OCI-LY3 (cell line): ENCODE data around the gene BCAR1.

Experiments
- H2AFZ ChIP-seq: fragments of 200-600, 300-600 bp; shearing (Covaris generic); 2 replicates; pipeline ENCODE4 v1.6.0; 2014; ENCODE audit warnings: antibody characterized with exemption, low read depth, low read length
- H3K27ac ChIP-seq: fragments of 200-600, 300-600 bp; sonication (generic); 2 replicates; pipeline ENCODE4 v1.5.1; 2014; ENCODE audit warnings: mild to moderate bottlenecking, low read length, moderate library complexity, mixed read lengths
- H3K27me3 ChIP-seq: fragments of 200-600, 300-600 bp; sonication (generic); 2 replicates; pipeline ENCODE4 v1.6.1; 2014; ENCODE audit warnings: low read depth, low read length, mixed read lengths
- H3K36me3 ChIP-seq: fragments of 200-600, 300-600 bp; sonication (generic); replicated peaks from 2 replicates; pipeline ENCODE3; 2014; ENCODE audit warnings: low read depth, low read length, mixed read lengths
- H3K4me1 ChIP-seq: fragments of 300-600, 200-600 bp; sonication (generic); 2 replicates; pipeline ENCODE4 v1.6.1; 2014; ENCODE audit warnings: low read length, mixed read lengths
- H3K4me2 ChIP-seq: fragments of 200-600, 300-600 bp; sonication (generic); 2 replicates; pipeline ENCODE4 v1.6.1; 2014; ENCODE audit warnings: low read length, mixed read lengths
- H3K4me3 ChIP-seq: fragments of 300-600, 200-600 bp; sonication (generic); 2 replicates; pipeline ENCODE4 v1.5.1; 2014; ENCODE audit warnings: antibody characterized with exemption, mild to moderate bottlenecking, low read length, moderate library complexity
- H3K79me2 ChIP-seq: fragments of 300-600, 200-600 bp; shearing (Covaris generic); 2 replicates; pipeline ENCODE4 v1.6.1; 2014; ENCODE audit warnings: mild to moderate bottlenecking, low read length, mixed read lengths
- H3K9ac ChIP-seq: fragments of 300-600, 200-600 bp; shearing (Covaris generic); 2 replicates; pipeline ENCODE4 v1.6.0; 2014; ENCODE audit warnings: mild to moderate bottlenecking, low read length, moderate library complexity
- H3K9me3 ChIP-seq: fragments of 200-600, 300-600 bp; shearing (Covaris generic); 2 replicates; pipeline ENCODE4 v1.6.1; 2014; ENCODE audit warnings: low read length, mixed read lengths; ENCODE audit not compliant: insufficient read depth
- H4K20me1 ChIP-seq: fragments of 200-600, 300-600 bp; sonication (generic); 2 replicates; pipeline ENCODE4 v1.6.1; 2016; ENCODE audit warnings: low read length, mixed read lengths; ENCODE audit not compliant: insufficient read depth
- EZH2phosphoT487 ChIP-seq: fragments of 200-600 bp; shearing (Covaris generic); IDR thresholded peaks from 2 replicates; pipeline ENCODE4 v1.6.1; 2018; ENCODE audit warnings: antibody characterized with exemption, mixed run types, low read depth
- TF ChIP-seq, protein P1 (sequence below): fragments of 200-600, 300-600 bp; sonication (generic); IDR thresholded peaks from 2 replicates; pipeline ENCODE4 v1.5.1; 2014; ENCODE audit warnings: antibody characterized with exemption, low read length, low read depth

BCAR1 gene

DNA sequence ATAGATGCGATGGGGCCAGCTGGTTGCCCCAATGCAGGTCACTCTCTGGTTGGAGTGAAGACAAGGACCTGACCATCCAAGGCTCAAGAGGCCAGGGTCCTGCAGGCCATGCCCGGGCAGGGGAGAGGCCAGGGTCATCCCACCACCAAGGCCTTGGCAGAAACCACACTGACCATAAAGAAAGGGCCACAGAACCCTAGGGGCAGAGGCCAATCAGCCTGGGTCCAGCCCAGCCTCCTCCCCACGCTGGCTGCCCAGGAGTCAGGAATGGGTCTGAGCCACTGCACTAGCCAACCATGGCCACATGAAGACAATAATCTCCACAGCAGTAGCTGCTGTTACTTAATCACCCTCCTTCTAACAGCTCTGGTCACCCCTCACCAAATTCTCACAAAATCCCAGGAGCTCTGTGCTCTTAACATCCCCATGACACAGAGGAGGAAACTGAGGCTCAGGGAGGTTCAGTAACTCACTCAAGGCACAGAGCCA is 10.2 kb upstream of the BCAR1 start:
- Histone ChIP-seq H3K27me3 (peaks cover 20% of the 10 kb centered on the region; the same call in 1 of the 2 replicates), H3K4me3 (no peak overlapping the region), H4K20me1 (peaks cover 23% of the 10 kb centered on the region), H2AFZ (no peak overlapping the region), H3K9me3 (no peaks in the 10 kb centered on the region), H3K79me2 (no peaks in the 10 kb centered on the region), H3K27ac (no peak overlapping the region), H3K4me2 (no peak overlapping the region), H3K9ac (no peak overlapping the region), H3K36me3 (no peaks in the 10 kb centered on the region), H3K4me1 (peaks cover 15% of the 10 kb centered on the region; the same call in 1 of the 2 replicates)
- TF ChIP-seq, protein P1, sequence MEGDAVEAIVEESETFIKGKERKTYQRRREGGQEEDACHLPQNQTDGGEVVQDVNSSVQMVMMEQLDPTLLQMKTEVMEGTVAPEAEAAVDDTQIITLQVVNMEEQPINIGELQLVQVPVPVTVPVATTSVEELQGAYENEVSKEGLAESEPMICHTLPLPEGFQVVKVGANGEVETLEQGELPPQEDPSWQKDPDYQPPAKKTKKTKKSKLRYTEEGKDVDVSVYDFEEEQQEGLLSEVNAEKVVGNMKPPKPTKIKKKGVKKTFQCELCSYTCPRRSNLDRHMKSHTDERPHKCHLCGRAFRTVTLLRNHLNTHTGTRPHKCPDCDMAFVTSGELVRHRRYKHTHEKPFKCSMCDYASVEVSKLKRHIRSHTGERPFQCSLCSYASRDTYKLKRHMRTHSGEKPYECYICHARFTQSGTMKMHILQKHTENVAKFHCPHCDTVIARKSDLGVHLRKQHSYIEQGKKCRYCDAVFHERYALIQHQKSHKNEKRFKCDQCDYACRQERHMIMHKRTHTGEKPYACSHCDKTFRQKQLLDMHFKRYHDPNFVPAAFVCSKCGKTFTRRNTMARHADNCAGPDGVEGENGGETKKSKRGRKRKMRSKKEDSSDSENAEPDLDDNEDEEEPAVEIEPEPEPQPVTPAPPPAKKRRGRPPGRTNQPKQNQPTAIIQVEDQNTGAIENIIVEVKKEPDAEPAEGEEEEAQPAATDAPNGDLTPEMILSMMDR, result no peak
- no peak for TF ChIP-seq EZH2phosphoT487

DNA sequence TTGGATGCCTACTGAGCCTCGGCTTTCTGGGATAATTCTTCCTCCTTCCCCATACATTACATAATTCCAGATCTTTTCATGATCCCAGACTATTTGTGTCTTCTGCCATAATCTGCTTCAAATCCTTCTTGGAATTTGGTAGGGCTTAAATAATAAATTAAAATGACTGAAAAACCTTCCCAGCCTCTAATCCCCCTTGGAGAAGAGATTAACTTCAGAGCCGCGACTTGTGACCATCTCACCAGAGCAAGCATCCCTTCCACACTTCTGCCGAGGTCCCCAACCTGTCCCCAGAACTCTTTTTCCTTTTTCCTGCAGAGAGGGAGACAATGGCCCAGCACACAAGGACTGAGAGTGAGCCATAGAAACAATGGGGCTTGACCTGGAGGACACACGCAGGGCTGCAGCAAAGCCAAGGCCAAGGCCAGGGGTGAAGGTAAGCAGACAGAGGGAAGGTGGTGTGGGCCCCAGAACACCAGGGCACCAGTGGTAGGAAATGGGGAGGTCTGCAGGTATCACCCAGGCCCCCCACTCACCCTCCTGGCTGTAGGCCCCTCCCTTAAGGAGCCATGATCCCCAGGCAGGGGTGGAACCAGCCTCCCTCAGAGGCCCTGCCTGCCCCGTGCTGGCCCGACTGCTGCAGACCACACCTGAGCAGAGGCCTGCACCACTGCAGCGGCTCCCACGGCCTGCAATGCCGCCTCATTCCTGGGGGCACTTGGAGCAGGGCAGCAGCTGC is 9.6 kb upstream of the BCAR1 start:
- H2AFZ ChIP-seq, result no peak overlapping the region
- H3K9ac ChIP-seq, result no peak overlapping the region
- H3K27me3 ChIP-seq, result peaks cover 18% of the 10 kb centered on the region; the same call in 1 of the 2 replicates
- no peaks in the 10 kb centered on the region for H3K79me2 ChIP-seq
- H3K4me2 ChIP-seq, result no peak overlapping the region
- H4K20me1 ChIP-seq, result peaks cover 24% of the 10 kb centered on the region
- H3K4me1 ChIP-seq, result peaks cover 10% of the 10 kb centered on the region; the same call in 1 of the 2 replicates
- no peaks in the 10 kb centered on the region for H3K9me3 ChIP-seq
- no peaks in the 10 kb centered on the region for H3K36me3 ChIP-seq
- TF ChIP-seq, protein P1, result no peak
- no peak for TF ChIP-seq EZH2phosphoT487
- H3K4me3 ChIP-seq, result no peak overlapping the region
- no peak overlapping the region for H3K27ac ChIP-seq

GRCh38 chr16:75258807-75259141 is 7.3 kb upstream of the BCAR1 start:
- Histone ChIP-seq H3K9ac (no peak overlapping the region), H3K9me3 (no peaks in the 10 kb centered on the region), H3K36me3 (no peaks in the 10 kb centered on the region), H3K4me2 (no peak overlapping the region), H3K4me3 (no peak overlapping the region), H4K20me1 (peaks cover 34% of the 10 kb centered on the region), H3K27ac (no peak overlapping the region), H2AFZ (no peak overlapping the region), H3K27me3 (peaks cover 14% of the 10 kb centered on the region; the same call in 1 of the 2 replicates), H3K4me1 (peaks cover 5% of the 10 kb centered on the region; the same call in 1 of the 2 replicates), H3K79me2 (no peaks in the 10 kb centered on the region)
- TF ChIP-seq EZH2phosphoT487, result no peak
- TF ChIP-seq, protein P1, result no peak

DNA sequence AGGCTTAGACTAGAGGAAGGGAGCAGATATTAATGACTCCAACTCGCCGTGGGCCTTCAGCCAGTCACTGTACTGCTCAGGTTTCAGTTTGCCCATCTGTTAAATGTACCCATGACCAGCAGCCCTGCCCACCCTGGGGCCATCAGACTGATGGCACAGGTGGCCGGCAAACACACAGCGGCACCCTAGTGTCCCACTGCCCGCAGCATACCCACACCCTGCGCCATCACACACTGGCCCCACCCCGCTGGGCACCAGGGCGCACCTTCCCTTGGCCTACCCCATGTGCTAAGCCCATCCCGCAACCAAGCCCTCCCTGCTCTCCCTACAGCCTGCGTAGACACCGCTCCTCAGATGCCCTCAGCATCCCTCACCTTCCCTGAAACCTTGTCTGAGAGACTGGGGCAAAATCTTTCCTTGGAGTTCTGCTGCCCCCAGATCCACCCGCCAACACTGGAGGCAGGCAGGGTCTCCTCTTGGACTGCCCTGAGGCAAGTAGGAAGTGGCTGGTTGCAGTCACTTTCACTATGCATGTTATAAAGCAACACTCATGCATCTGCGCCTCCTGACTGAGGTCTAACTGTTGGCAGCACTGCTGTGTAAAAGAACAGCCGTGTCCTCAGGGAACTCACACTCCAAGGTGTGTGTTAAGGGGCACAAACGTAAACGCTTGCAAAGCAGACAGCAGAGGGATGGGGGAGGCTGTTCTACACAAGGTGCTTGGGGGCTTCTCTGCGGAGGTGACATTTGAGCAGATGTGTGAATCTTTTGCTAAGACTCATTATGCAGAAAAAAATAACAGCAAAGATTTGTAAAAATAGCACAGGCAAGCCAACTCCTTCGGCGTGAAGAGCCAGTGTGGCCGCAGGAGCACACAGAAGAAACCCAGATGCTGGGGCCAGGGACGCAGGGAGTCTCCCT is 6.7 kb upstream of the BCAR1 start:
- no peak overlapping the region for H3K9ac ChIP-seq
- H3K4me2 ChIP-seq, result no peak overlapping the region
- no peaks in the 10 kb centered on the region for H3K79me2 ChIP-seq
- H3K27me3 ChIP-seq, result peaks cover 13% of the 10 kb centered on the region; the same call in 1 of the 2 replicates
- peaks cover 34% of the 10 kb centered on the region for H4K20me1 ChIP-seq
- TF ChIP-seq, protein P1, result no peak
- TF ChIP-seq EZH2phosphoT487, result no peak
- no peak overlapping the region for H3K27ac ChIP-seq
- H3K9me3 ChIP-seq, result no peaks in the 10 kb centered on the region
- H3K4me3 ChIP-seq, result no peak overlapping the region
- no peaks in the 10 kb centered on the region for H3K36me3 ChIP-seq
- peaks cover 5% of the 10 kb centered on the region; the same call in 1 of the 2 replicates for H3K4me1 ChIP-seq
- H2AFZ ChIP-seq, result no peak overlapping the region
